Stimulated activated CD8-positive, alpha-beta memory T cell treated with anti-CD3 and anti-CD28 coated beads, Interleukin-4, amount 100 ng/mL, for 1 hour (primary cell): Measurements from ENCODE around the gene SLC47A1.

Experiments used
- DNase-seq, 2 donors: peaks; one replicate each; pipeline ENCODE4 v3.0.0-alpha.2; 2020; ENCODE audit warnings: low read depth in 2 of 2, low spot score in 1 of 2

SLC47A1 gene

DNA sequence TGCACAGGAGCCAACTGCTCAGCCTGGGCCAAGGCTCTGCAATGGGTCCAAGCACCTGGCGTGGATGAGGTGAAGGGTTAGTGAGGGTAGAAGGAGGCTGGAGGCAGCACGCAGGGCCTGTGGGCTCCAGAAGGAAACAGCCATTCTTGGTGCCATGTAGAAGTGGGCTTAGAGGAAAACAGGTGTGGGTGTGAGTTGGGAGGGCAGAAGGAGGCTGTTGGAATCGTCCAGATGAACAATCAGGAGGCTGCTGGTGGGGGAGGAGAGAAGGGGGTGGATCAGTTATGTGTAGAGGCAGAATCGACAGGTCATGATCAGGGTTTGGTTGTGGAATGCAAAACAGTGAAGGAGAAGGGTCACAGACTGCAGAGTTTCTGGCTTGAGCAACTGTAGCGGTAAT is 63.2 kb downstream of the SLC47A1 start:
- no peak for DNase-seq

DNA sequence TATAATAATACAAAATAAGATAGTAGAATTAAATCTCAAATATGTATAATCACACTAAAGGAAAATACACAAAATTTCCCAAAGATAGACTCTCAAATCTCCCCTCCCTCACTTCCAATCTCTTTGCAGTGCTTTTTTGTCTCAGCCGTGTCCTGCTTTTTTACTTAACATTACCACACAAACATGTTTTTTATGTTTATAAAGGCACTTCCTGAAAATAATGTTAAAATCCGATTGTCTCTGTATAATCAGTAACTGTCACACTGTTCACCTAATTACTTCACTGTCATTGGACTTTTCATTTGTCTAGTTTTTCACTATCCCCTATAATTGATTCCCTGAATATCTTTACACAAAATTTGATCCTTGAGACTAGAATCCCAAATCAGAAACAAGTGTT is 76.7 kb downstream of the SLC47A1 start:
- DNase-seq, result no peak

DNA sequence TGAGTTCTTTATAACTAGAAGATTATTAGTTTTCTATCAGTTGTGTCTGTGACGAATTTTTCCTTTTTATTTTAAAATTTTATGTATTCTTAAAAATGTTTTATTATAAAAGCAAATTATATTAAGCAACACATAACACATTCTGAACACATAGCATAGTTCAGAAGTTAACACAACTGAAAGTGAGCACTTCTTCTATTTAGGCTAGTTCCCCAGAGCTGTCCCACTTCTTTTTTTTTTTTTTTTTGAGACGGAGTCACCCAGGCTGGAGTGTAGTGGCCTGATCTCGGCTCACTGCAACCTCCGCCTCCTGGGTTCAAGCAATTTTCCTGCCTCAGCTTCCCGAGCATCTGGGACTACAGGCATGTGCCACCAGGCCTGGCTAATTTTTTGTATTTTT is 77.2 kb downstream of the SLC47A1 start:
- DNase-seq, result no peak

DNA sequence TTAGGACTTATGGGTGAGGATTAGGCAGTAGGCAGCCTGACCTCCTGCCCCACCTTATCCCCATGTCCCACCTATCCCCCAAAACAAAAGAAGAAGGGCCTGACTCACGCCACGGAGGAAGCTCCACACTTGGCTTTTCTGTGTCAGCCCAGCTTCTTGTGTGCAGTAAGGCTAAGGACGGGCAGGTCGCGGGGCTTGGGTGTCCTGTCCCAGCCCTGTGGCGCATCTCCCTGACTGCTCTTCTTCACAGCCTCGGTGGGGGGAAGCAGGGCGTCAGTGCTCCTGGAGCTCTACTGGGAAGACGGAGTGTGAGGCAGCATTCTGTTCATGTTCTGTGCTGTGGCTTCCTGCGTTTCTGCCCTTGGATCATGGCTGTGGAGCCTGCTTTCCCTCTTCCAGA is 80.3 kb downstream of the SLC47A1 start:
- no peak for DNase-seq

DNA sequence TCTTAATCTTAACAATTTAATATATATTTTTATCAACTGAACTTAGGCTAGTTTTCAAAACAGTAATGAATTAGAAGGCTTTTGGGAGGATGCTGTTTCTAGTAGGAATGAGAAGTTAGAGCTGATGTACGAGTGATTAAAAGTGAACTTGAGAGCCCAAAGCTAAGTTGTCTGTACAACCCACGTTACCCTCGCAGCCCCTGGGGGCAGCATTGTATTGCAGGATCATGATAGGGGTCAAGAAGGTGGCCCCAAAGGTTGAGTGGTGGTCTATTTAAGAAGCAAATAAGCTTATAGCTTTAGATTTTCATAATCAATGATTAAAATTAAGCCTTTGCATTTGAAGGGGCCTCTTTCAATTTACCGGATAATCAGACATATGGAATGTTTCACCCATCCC is 81.2 kb downstream of the SLC47A1 start:
- no peak for DNase-seq

DNA sequence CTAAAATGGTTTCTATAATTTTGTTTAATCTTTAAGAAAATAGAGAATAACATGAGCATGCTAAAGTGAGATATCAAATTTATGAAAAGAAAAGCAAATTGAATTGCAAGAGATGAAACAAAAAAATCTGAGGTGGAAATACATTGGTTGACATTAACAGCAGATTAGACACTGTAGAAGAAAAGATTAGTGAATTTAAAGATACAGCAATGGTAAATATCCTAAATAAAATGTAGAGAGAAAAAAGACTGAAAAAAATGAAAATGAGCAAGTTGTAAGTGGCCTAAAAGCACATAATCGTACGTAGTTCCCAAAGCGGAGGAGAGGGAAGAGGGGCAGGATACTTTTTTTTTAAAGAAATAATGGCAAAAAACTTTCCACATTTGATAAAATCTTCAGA is 84.4 kb downstream of the SLC47A1 start:
- DNase-seq, result no peak

DNA sequence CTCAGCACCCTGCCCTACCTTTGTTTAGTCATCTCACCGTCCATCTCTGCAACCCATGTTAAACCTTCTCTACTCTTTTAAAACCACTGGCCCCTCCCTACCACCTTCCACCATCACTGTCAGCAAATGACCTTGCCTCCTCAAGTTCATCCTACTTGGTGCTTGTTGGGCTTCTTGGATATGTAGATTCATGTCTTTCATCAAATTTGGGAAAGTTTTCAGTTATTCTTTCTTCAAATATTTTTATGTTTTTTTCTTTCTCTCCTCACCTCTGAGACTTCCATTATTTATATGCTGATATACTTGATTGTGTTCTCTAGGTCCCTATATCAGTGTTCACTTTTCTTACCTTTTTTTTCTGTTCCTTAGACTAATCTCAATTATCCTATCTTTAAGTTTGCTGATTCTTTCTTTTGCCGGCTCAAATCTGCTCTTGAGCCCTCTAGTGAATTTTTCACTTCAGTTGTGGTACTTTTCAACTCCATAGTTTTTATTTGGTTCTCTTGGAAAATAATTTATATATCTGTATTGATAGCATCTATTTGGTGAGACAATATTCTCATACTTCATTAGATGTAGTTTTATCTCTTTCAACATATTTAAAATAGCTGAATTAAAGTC is 86.2 kb downstream of the SLC47A1 start:
- no peak for DNase-seq

DNA sequence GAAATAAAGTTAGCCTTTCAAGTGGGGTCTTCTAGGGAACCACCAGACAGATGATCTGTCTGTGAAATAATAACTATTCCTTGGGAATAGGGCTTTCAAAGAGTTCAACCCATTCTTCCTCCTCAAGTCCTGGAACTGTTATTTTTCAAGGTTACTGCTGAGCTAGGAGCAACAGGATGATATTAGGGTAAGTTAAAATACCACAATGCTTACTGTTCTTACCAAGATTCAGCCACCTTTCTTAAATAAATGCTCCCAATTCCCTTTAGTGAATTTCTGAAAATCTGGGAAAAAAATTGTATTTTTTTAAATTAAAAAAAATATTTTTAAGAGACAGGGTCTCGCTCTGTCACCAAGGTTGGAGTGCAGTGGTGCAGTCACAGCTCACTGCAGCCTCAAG is 88.0 kb downstream of the SLC47A1 start:
- DNase-seq, result no peak

DNA sequence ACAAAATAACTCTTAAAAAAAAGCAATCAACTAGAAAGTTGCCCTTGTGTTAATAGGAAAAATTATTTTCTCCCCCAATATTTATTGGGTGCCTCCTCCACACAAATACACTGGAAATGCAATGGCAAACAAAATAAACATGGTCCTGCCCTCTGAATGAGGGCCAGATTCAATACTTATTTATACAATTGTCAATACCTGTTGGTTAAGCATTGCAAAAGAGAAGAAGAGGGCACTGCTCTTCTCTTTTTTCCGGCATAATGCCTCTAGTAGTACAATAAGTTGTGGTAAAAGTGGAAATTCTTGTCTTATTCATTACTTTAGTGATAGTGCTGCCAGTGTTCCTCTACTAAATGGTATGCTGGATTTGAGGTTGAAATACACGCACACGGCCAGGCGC is 92.4 kb downstream of the SLC47A1 start:
- no peak for DNase-seq
